A549 (cell line): ENCODE measurements around the gene HOXB5. TPM values are rescaled to one million over a fixed set of nuclear protein-coding genes. Genes with fewer than 3 reads are reported as not detected.

ENCODE experiments used
- ATAC-seq, 2 experiments: fragments of 200-7000 bp in 1 of 2; fragments of >200 bp in 1 of 2; cut with Nextera tagmentation in 1 of 2; cut with Tn5 transposase in 1 of 2; 3 replicates each; pipeline versions ENCODE4 v1.8.0 to v1.9.1; 2018 to 2020; ENCODE audit warnings: mild to moderate bottlenecking in 1 of 2, moderate library complexity in 1 of 2
- CTCF ChIA-PET: fragments of 300-600 bp; sonication (Branson Sonifier 250); formaldehyde crosslinking; extraction: SDS; loops from one replicate; lab custom pipeline; 2021; ENCODE audit warnings: antibody characterized with exemption, inconsistent platforms; lab: Yijun Ruan, JAX
- POLR2A ChIA-PET: fragments of 350-600 bp; formaldehyde crosslinking; extraction: SDS; loops from one replicate; lab custom pipeline; 2021; ENCODE audit warnings: antibody characterized with exemption, inconsistent platforms; lab: Yijun Ruan, JAX
- DNase-seq, 2 experiments: peaks; one replicate each; pipeline versions ENCODE4 v3.0.0 to v3.0.0-alpha.2; 2011 to 2016; ENCODE audit warnings: low read depth in 1 of 2, low spot score in 1 of 2
- FAIRE-seq: peaks from 2 replicates; lab custom pipeline; 2011; peaks lifted over from hg19 to GRCh38; lab: Jason Lieb, UNC
- H3K27ac ChIP-seq, 2 experiments: fragments of >200 bp; sonication (Bioruptor Twin); formaldehyde crosslinking; 3 replicates each; pipeline ENCODE4 v1.5.1; 2016 to 2017
- H3K4me1 ChIP-seq: fragments of >200 bp; sonication (Bioruptor Twin); formaldehyde crosslinking; 3 replicates; pipeline ENCODE4 v1.6.1; 2016
- H3K4me2 ChIP-seq: fragments of >200 bp; sonication (Bioruptor Twin); formaldehyde crosslinking; 3 replicates; pipeline ENCODE4 v1.6.1; 2016
- H3K4me3 ChIP-seq: fragments of >200 bp; sonication (Bioruptor Twin); formaldehyde crosslinking; 3 replicates; pipeline ENCODE4 v1.5.1; 2016
- H3K9me3 ChIP-seq: fragments of >200 bp; sonication (Bioruptor Twin); formaldehyde crosslinking; 3 replicates; pipeline ENCODE4 v1.6.1; 2016
- BCL3 ChIP-seq: fragments of >200 bp; sonication (Bioruptor Twin); formaldehyde crosslinking; IDR thresholded peaks from 3 replicates; pipeline ENCODE4 v1.6.1; 2016
- CBX2 ChIP-seq: fragments of 200-600 bp; sonication (generic); IDR thresholded peaks from 2 replicates; pipeline ENCODE4 v1.6.1; 2016; ENCODE audit warnings: low read depth, mild to moderate bottlenecking, borderline replicate concordance
- CBX8 ChIP-seq: fragments of 200-600 bp; sonication (generic); IDR thresholded peaks from 2 replicates; pipeline ENCODE4 v1.6.1; 2016
- CHD4 ChIP-seq: fragments of 200-600 bp; sonication (generic); IDR thresholded peaks from 2 replicates; pipeline ENCODE4 v1.6.1; 2016; ENCODE audit warnings: antibody characterized with exemption, mild to moderate bottlenecking, borderline replicate concordance
- E2F6 ChIP-seq: IDR thresholded peaks from 2 replicates; pipeline ENCODE4 v1.6.1; 2012; ENCODE audit warnings: low read depth, borderline replicate concordance
- EHMT2 ChIP-seq: fragments of 200-600 bp; sonication (generic); IDR thresholded peaks from 2 replicates; pipeline ENCODE4 v1.6.1; 2016; ENCODE audit warnings: antibody characterized with exemption, low read depth, mild to moderate bottlenecking, moderate library complexity
- EP300 ChIP-seq, 2 experiments: fragments of >200 bp; sonication (Bioruptor Twin); formaldehyde crosslinking; IDR thresholded peaks; 2 replicates in 1 of 2; 3 replicates in 1 of 2; pipeline ENCODE4 v1.6.1; 2016 to 2017
- GATA3 ChIP-seq: IDR thresholded peaks from 2 replicates; pipeline ENCODE4 v1.6.1; 2012; ENCODE audit warnings: borderline replicate concordance
- JUNB ChIP-seq: fragments of >200 bp; sonication (Bioruptor Twin); formaldehyde crosslinking; IDR thresholded peaks from 2 replicates; pipeline ENCODE4 v1.6.1; 2016
- MAFK ChIP-seq: fragments of 450-650 bp; IDR thresholded peaks from 2 replicates; pipeline ENCODE4 v1.6.1; 2014; ENCODE audit not compliant: partially characterized antibody
- MAX ChIP-seq: IDR thresholded peaks from 2 replicates; pipeline ENCODE4 v1.6.1; 2012
- MAZ ChIP-seq: fragments of 150-350 bp; IDR thresholded peaks from 2 replicates; pipeline ENCODE4 v1.6.1; 2014; ENCODE audit warnings: antibody characterized with exemption, low read depth, low read length, borderline replicate concordance
- POLR2A ChIP-seq: IDR thresholded peaks from 2 replicates; pipeline ENCODE4 v1.6.1; 2012; ENCODE audit warnings: mild to moderate bottlenecking, low read length
- RCOR1 ChIP-seq: fragments of 150-350 bp; IDR thresholded peaks from 2 replicates; pipeline ENCODE4 v1.6.1; 2014; ENCODE audit warnings: antibody characterized with exemption, low read length, low read depth
- REST ChIP-seq: fragments of 200-600 bp; sonication (generic); IDR thresholded peaks from 2 replicates; pipeline ENCODE4 v1.6.1; 2016; ENCODE audit warnings: antibody characterized with exemption, mild to moderate bottlenecking, moderate library complexity
- RFX5 ChIP-seq: fragments of 450-650 bp; IDR thresholded peaks from 2 replicates; pipeline ENCODE4 v1.7.1; 2014; ENCODE audit warnings: antibody characterized with exemption, mild to moderate bottlenecking, moderate library complexity
- SMC3 ChIP-seq: fragments of >200 bp; sonication (Bioruptor Twin); formaldehyde crosslinking; IDR thresholded peaks from 3 replicates; pipeline ENCODE4 v1.6.1; 2018; ENCODE audit warnings: inconsistent platforms
- SREBF2 ChIP-seq: fragments of 450-650 bp; IDR thresholded peaks from 2 replicates; pipeline ENCODE4 v1.6.1; 2014; ENCODE audit warnings: mild to moderate bottlenecking, moderate library complexity
- ZC3H11A ChIP-seq: fragments of 450-650 bp; IDR thresholded peaks from 2 replicates; pipeline ENCODE4 v1.6.1; 2014; ENCODE audit warnings: antibody characterized with exemption, mild to moderate bottlenecking
- ZNF302 ChIP-seq: fragments of 250-450 bp; sonication (Bioruptor Pico); IDR thresholded peaks from 2 replicates; pipeline ENCODE4 v1.9.0; 2021; ENCODE audit warnings: inconsistent platforms, mild to moderate bottlenecking, moderate library complexity
- WGBS: methylation state at CpG from one replicate; pipeline ENCODE4 v1.1.6; 2017; ENCODE audit errors: missing lambda C conversion rate; 5-methylcytosine and 5-hydroxymethylcytosine counted together
- polyA plus RNA-seq, 4 experiments: library from polyadenylated mRNA; depleted of rRNA in 3 of 4; stranded (reverse); fragments of >200 nt; fragmentation: RNase III in 1 of 4; extraction: RNeasy Plus Mini Kit Qiagen cat#74134 plus additional on column Dnase treatment in 1 of 4; gene quantifications; 2 replicates in 3 of 4; 3 replicates in 1 of 4; pipeline ENCODE4 v1.2.3, GENCODE V29; 2011 to 2017
- TF ChIP-seq, protein P1 (sequence below): IDR thresholded peaks from 2 replicates; pipeline ENCODE4 v1.6.1; 2012

Gene HOXB5
- polyA plus RNA-seq, 2 of the 4 experiments (the other 2 are of a cell fraction): 2.5 to 3.0 TPM

DNA sequence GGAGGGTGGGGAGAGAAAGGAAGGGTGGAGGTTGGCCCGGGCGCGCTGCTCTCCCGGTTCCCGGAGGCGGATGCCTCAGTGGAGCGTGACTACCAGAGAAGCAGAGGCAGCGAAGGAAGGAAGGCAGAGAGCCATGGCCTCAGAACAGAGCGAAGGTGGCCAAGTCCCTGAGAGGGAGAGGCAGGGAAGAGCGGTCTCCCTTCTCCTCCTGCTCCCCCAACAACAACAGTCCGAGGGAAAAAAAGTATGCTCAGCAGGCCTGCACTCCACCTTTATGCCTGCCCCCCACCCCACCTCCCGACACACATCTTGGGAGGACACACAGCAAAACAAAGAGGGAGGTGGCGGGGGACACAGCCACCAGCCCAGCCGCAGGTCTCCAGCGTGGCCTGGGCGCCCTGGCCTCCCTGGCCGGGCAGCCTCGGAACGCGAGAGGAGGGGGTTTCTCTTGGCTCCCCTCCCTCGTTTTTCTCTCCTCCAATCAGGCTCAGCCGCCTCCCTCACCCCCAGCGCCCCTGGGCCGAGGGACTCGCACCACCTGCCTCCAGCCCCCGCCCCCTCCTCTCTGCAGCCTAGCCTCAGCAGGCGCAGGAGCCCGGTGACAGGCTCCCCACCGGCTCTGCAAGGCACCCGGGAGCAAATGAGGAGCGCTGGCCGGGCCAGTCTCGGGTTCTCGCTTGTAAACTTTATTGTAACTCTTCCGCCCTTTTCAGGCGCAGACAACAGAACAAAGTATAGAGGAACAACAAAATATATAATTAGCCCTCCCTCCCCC, 18.3 kb upstream of the HOXB5 start:
- ATAC-seq (peak; percentile 32 to 53; a peak in 5 of 6 replicates), DNase-seq (peak; percentile 70 to 71), FAIRE-seq (no peak)
- Histone ChIP-seq H3K4me2 (peak overlapping the region; percentile 98), H3K4me1 (peaks cover 13% of the 10 kb centered on the region), H3K27ac (peak overlapping the region; percentile 93 to 99), H3K9me3 (no peaks in the 10 kb centered on the region), H3K4me3 (peak overlapping the region; percentile 74)
- WGBS: 2% methylated on average over 30 of the region's 36 CpGs
- no peak for TF ChIP-seq ZNF302 (CRISPR knock-in tag)
- peak; percentile 72 for TF ChIP-seq POLR2A
- TF ChIP-seq SREBF2: no peak
- TF ChIP-seq, protein P1, sequence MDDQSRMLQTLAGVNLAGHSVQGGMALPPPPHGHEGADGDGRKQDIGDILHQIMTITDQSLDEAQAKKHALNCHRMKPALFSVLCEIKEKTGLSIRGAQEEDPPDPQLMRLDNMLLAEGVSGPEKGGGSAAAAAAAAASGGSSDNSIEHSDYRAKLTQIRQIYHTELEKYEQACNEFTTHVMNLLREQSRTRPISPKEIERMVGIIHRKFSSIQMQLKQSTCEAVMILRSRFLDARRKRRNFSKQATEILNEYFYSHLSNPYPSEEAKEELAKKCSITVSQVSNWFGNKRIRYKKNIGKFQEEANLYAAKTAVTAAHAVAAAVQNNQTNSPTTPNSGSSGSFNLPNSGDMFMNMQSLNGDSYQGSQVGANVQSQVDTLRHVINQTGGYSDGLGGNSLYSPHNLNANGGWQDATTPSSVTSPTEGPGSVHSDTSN: peak; percentile 59; the same call in 1 of the 2 replicates
- TF ChIP-seq BCL3: no peak
- peak; percentile 49 for TF ChIP-seq GATA3
- peak; percentile 25; the same call in 1 of the 2 replicates for TF ChIP-seq E2F6
- TF ChIP-seq MAX: peak; percentile 71
- TF ChIP-seq MAZ: no peak
- ChIA-PET POLR2A (no interaction called here), CTCF (interaction anchor here (1.2 to 3.0 kb wide), 5 partner anchors 11 to 586 kb away, joined by 4 to 17 read pairs (median 6); partner anchors contain the start of gene HOXB9)

DNA sequence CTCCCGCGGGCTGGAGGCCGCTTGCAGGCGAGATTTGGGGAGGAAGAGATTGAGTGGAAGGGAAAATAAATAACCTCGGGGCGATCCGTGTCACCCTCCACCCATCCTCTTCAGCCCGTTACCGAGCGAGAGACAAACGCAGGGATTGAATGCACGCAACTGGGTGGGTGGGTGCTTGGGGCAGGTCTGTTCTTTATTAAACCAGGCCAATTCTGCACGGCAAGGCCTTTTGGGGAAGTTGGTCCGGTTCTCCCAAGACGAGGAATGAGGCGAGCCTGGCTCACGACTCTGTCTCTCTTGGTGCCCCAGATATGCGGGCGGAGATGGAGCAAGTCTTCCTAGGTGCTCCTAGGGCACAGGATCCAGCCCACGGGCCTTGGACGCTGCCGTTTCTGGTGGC, 17.6 kb upstream of the HOXB5 start:
- ATAC-seq (peak; percentile 9 to 48; a peak in 3 of 6 replicates), FAIRE-seq (no peak), DNase-seq (peak; percentile 62 to 79)
- H3K27ac ChIP-seq: peak overlapping the region; percentile 93 to 99
- TF ChIP-seq EP300 (IDR thresholded peaks at IDR 0.05): no peak
- 0 out of 2 replicates have a peak, but pooled peaks have one; percentile 33 for TF ChIP-seq MAZ
- ChIA-PET CTCF (no interaction called here), POLR2A (no interaction called here)
- H3K4me2 ChIP-seq: peak overlapping the region; percentile 98
- peaks cover 13% of the 10 kb centered on the region for H3K4me1 ChIP-seq
- H3K9me3 ChIP-seq: no peaks in the 10 kb centered on the region
- under 1% methylated on average over 22 of the region's 22 CpGs for WGBS
- H3K4me3 ChIP-seq: peak overlapping the region; percentile 74

GRCh38 chr17:48610282-48611211, 17.0 kb upstream of the HOXB5 start, which contains the start of gene HOXB7:
HOXB7 (minus strand) TSS chr17:48611017; CDS start chr17:48610918, 99 bp downstream.
- FAIRE-seq: no peak
- H3K27ac ChIP-seq: peak within 1 kb of the TSS; percentile 93 to 99
- 0 out of 3 replicates have a peak, but pooled peaks have one; percentile 4 for TF ChIP-seq SMC3
- TF ChIP-seq CBX8: no peak
- TF ChIP-seq EP300 (IDR thresholded peaks at IDR 0.05): no peak
- 0 out of 2 replicates have a peak, but pooled peaks have one; percentile 9 for TF ChIP-seq E2F6
- TF ChIP-seq EHMT2: no peak
- no peak for TF ChIP-seq ZC3H11A
- no peak for TF ChIP-seq CHD4
- no peak for TF ChIP-seq MAFK
- no peak for TF ChIP-seq JUNB
- no peak for TF ChIP-seq RCOR1
- no peak for TF ChIP-seq RFX5
- TF ChIP-seq REST: peak; percentile 61; the same call in 1 of the 2 replicates
- peak; percentile 78 for TF ChIP-seq MAX
- no peak for TF ChIP-seq CBX2

More at GRCh38 chr17:48610282-48611211, 17.0 kb upstream of the HOXB5 start, which contains the start of gene HOXB7:
- CTCF ChIA-PET: interaction anchor here (0.7 to 4.4 kb wide), 11 partner anchors 8 to 426 kb away, joined by 3 to 28 read pairs (median 6); no protein-coding TSS in a partner anchor
- no peaks in the 10 kb centered on the region for H3K9me3 ChIP-seq
- H3K4me1 ChIP-seq: peaks cover 16% of the 10 kb centered on the region
- peak within 1 kb of the TSS; percentile 98 for H3K4me2 ChIP-seq
- ATAC-seq (peak; percentile 11 to 59; a peak in 3 of 6 replicates), DNase-seq (peak; percentile 75 to 91)
- 1% methylated on average over 55 of the region's 79 CpGs for WGBS
- POLR2A ChIA-PET: interaction anchor here (0.5 to 1.2 kb wide), 8 partner anchors 12 to 715 kb away, joined by 3 to 7 read pairs (median 5); partner anchors contain the start of gene HOXB9
- H3K4me3 ChIP-seq: peak within 1 kb of the TSS; percentile 74
